Urinary bladder (tissue), 4 donors: ENCODE measurements around the gene GCNT2. TPM values are rescaled to one million over a fixed set of nuclear protein-coding genes. Genes with fewer than 3 reads are reported as not detected.
A peak's percentile ranks its signal among the peaks of the same experiment; 100 is the strongest.
"Not testable (repeated sequence)": the region's sequence is repeated elsewhere in the genome, so short reads cannot be mapped to it uniquely, and the experiment has no call there.

Source experiments
- DNase-seq: peaks from one replicate; pipeline ENCODE4 v3.0.0-alpha.2; 2015; ENCODE audit errors: extremely low spot score
- H3K27ac ChIP-seq: one replicate; pipeline ENCODE4 v1.5.1; 2013; ENCODE audit warnings: low read depth, mild to moderate bottlenecking, moderate library complexity
- H3K36me3 ChIP-seq: one replicate; pipeline ENCODE4 v1.6.1; 2013; ENCODE audit warnings: mild to moderate bottlenecking, moderate library complexity; ENCODE audit not compliant: insufficient read depth
- H3K4me1 ChIP-seq: one replicate; pipeline ENCODE4 v1.6.1; 2013; ENCODE audit warnings: mild to moderate bottlenecking, moderate library complexity; ENCODE audit not compliant: insufficient read depth
- H3K4me3 ChIP-seq: one replicate; pipeline ENCODE4 v1.5.1; 2013; ENCODE audit warnings: low read depth, low read length
- WGBS: extraction: QIAGEN DNeasy Blood & Tissue Kit; methylation state at CpG from one replicate; pipeline ENCODE4 v1.1.7; 2013; 5-methylcytosine and 5-hydroxymethylcytosine counted together
- polyA plus RNA-seq: library from polyadenylated mRNA; stranded (reverse); fragments of 200-250 nt; gene quantifications from one replicate; pipeline ENCODE4 v1.2.3, GENCODE V29; 2013
- total RNA-seq: library from RNA; depleted of rRNA; stranded (reverse); fragments of >200 nt; gene quantifications from one replicate; pipeline ENCODE4 v1.2.3, GENCODE V29; 2014
- donor health status: healthy with polysubstance abuse.
- donor health status: healthy.

The GCNT2 gene
- total and polyA plus RNA-seq, 2 donors = 1.5 to 15.0 TPM

GRCh38 chr6:10626154-10626741, 105.1 kb downstream of the GCNT2 start:
- H3K4me1 ChIP-seq = no peaks in the 10 kb centered on the region
- no peaks in the 10 kb centered on the region for H3K36me3 ChIP-seq

GRCh38 chr6:10627800-10628199, 106.6 kb downstream of the GCNT2 start:
- Histone ChIP-seq H3K27ac (no peak overlapping the region), H3K4me3 (no peak overlapping the region), H3K36me3 (no peaks in the 10 kb centered on the region), H3K4me1 (no peaks in the 10 kb centered on the region)
- DNase-seq = no peak
- 94% methylated on average over 1 of the region's 1 CpG for WGBS

More at GRCh38 chr6:10626154-10626741, 105.1 kb downstream of the GCNT2 start:
- 54% methylated on average over 9 of the region's 9 CpGs for WGBS
- H3K27ac ChIP-seq = no peak overlapping the region
- DNase-seq = no peak
- H3K4me3 ChIP-seq = no peak overlapping the region

GRCh38 chr6:10630178-10630577, 109.0 kb downstream of the GCNT2 start:
- Histone ChIP-seq H3K27ac (no peak overlapping the region), H3K36me3 (no peaks in the 10 kb centered on the region), H3K4me3 (no peak overlapping the region), H3K4me1 (no peaks in the 10 kb centered on the region)
- DNase-seq = no peak
- WGBS = 96% methylated on average over 1 of the region's 1 CpG

GRCh38 chr6:10633216-10633615, 112.1 kb downstream of the GCNT2 start:
- no peak for DNase-seq
- H3K4me3 ChIP-seq = no peak overlapping the region
- no peak overlapping the region for H3K27ac ChIP-seq
- no peaks in the 10 kb centered on the region for H3K36me3 ChIP-seq
- 83% methylated on average over 1 of the region's 1 CpG for WGBS
- no peaks in the 10 kb centered on the region for H3K4me1 ChIP-seq

- 94% methylated on average over 8 of the region's 8 CpGs for WGBS
- Histone ChIP-seq H3K4me3 (no peak overlapping the region), H3K4me1 (no peaks in the 10 kb centered on the region), H3K36me3 (no peaks in the 10 kb centered on the region), H3K27ac (no peak overlapping the region)
- DNase-seq = no peak
Observed at GRCh38 chr6:10640412-10640811, 119.3 kb downstream of the GCNT2 start.

- no peak overlapping the region for H3K4me3 ChIP-seq
- DNase-seq = no peak
- 68% methylated on average over 3 of the region's 3 CpGs for WGBS
- no peak overlapping the region for H3K27ac ChIP-seq
- no peaks in the 10 kb centered on the region for H3K36me3 ChIP-seq
- H3K4me1 ChIP-seq = no peaks in the 10 kb centered on the region
Observed at GRCh38 chr6:10641528-10641927, 120.4 kb downstream of the GCNT2 start.

DNA sequence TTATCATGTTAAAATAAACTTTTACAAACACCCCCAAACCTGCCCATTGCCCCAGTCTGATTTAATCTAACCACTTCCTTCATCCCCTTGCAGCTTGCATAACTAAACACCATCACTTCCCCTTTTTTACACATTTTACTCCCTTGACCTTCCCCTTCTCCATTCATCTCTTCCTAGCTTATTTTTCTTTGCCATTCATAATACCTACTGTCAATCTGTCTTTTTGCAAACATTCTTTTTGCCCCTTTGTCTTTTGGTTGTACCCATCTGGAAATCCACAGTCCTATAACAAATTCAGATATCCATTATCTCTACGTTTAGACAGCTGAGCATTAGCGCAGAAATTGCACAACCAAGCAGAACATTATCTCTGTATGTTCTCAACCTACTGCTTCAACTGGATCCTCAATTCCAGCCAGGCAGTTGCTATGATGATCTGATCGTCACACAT, 122.1 kb downstream of the GCNT2 start:
- H3K27ac ChIP-seq = no peak overlapping the region
- H3K36me3 ChIP-seq = no peaks in the 10 kb centered on the region
- H3K4me1 ChIP-seq = no peaks in the 10 kb centered on the region
- WGBS = 32% methylated on average over 3 of the region's 3 CpGs
- no peak overlapping the region for H3K4me3 ChIP-seq
- no peak for DNase-seq

- no peak for DNase-seq
- no peak overlapping the region for H3K4me3 ChIP-seq
- H3K27ac ChIP-seq = no peak overlapping the region
- 94% methylated on average over 1 of the region's 1 CpG for whole genome bisulfite sequencing
- H3K4me1 ChIP-seq = no peaks in the 10 kb centered on the region
- H3K36me3 ChIP-seq = no peaks in the 10 kb centered on the region
Observed at GRCh38 chr6:10644225-10644624, 123.1 kb downstream of the GCNT2 start.

DNA sequence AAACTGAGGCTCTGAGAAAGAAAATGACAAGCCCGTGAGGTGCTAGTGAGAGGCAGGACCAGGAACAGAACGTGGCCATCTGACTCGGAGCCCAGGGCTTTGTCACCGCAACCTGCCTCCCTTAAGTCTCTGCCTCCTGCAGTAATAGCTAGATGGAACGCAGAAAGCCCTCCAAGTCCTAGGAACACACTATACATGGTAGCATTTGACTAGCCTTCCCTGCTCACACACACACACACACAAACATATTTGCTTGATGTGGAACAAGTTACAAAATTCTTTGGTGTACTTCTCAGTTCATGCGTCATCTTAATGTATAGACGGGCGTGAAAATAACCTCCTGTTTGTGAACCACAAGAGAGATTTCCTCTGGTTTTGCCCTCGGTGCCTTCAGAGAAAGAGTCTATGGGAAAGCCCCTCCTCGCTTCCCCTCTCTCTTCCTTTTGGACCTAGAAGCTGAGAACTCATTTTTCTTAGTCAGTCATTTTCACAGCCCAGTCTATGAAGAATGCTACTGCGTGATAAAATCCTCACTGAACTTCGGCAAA, 134.4 kb downstream of the GCNT2 start:
- H3K36me3 ChIP-seq = no peaks in the 10 kb centered on the region
- DNase-seq = no peak
- H3K4me1 ChIP-seq = no peaks in the 10 kb centered on the region
- no peak overlapping the region for H3K4me3 ChIP-seq
- no peak overlapping the region for H3K27ac ChIP-seq
- WGBS = 77% methylated on average over 12 of the region's 12 CpGs

- peak overlapping the region; percentile 22 for H3K4me3 ChIP-seq
- DNase-seq = no peak
- H3K27ac ChIP-seq = no peak overlapping the region
- 86% methylated on average over 24 of the region's 24 CpGs for WGBS
- no peaks in the 10 kb centered on the region for H3K36me3 ChIP-seq
- H3K4me1 ChIP-seq = no peaks in the 10 kb centered on the region
Observed at GRCh38 chr6:10658910-10659698, 138.0 kb downstream of the GCNT2 start.

DNA sequence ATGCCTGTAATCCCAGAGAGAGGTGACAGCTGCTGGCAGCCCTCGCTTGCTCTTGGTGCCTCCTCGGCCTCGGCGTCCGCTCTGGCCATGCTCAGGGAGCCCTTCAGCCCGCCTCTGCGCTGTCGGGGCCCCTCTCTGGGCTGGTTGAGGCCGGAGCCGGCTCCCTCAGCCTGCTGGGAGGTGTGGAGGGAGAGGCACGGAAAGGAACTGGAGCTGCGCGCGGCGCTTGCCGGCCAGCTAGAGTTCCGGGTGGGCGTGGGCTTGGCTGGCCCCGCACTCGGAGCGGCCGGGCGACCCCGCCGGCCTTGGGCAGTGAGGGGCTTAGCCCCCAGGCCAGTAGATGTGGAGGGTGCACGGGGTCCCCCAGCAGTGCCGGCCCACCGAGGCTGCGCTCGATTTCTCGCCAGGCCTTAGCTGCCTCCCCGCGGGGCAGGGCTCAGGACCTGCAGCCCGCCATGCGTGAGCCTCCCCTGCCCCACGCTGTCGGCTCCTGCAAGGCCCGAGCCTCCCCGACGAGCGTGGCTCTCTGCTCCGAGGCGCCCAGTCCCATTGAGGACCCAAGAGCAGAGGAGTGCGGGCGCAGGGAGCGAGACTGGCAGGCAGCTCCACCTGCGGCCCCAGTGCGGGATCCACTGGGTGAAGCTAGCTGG, 138.7 kb downstream of the GCNT2 start:
- no peak overlapping the region for H3K27ac ChIP-seq
- 80% methylated on average over 48 of the region's 48 CpGs for WGBS
- peak overlapping the region; percentile 22 for H3K4me3 ChIP-seq

DNA sequence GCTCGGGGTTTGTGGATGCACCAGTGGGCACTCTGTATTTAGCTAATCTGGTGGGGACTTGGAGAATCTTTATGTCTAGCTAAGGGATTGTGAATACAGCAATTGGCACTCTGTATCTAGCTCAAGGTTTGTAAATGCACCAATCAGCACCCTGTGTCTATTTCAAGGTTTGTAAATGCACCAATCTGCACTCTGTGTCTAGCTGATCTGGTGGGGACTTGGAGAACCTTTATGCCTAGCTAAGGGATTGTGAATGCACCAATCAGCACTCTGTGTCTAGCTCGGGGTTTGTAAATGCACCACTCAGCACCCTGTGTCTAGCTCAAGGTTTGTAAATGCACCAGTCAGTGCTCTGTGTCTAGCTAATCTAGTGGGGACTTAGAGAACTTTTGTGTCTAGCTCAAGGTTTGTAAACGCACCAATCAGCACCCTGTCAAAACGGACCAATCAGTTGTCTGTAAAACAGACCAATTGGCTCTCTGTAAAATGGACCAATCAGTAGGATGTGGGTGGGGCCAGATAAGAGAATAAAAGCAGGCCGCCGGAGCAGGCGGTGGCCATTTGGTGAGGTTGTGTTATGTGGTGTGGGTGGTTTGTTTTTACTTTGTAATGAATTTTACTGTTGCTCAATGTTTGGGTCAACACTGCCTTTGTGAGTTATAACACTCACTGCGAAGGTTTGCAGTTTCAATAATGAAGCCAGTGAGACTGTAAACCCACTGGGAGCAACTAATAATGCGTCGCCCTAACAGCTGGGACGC, 139.5 kb downstream of the GCNT2 start:
- H3K4me1 ChIP-seq, H3K27ac ChIP-seq, DNase-seq, H3K36me3 ChIP-seq, H3K4me3 ChIP-seq: not testable (repeated sequence)
- WGBS = 95% methylated on average over 11 of the region's 11 CpGs

More for the DNA sequence above, 138.7 kb downstream of the GCNT2 start:
- DNase-seq = no peak
- Histone ChIP-seq H3K36me3 (no peaks in the 10 kb centered on the region), H3K4me1 (no peaks in the 10 kb centered on the region)

DNA sequence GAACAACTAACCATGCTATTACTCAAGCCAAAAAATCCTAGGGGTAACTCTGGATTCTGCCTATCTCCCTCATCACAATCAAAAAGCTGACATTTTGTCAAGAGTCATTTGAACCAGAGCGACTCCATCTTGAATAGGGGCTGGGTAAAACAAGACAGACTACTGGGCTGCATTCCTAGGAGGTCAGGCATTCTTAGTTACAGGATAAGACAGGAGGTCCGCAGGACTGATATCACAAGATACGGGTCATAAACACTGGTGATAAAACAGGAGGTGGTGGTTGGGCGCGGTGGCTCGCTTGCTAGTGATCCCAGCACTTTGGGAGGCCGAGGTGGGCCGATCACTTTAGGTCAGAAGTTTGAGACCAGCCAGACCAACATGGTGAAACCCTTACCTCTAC, 141.1 kb downstream of the GCNT2 start:
- Histone ChIP-seq H3K36me3 (no peaks in the 10 kb centered on the region), H3K27ac (no peak overlapping the region), H3K4me1 (no peaks in the 10 kb centered on the region), H3K4me3 (no peak overlapping the region)
- 82% methylated on average over 8 of the region's 8 CpGs for WGBS
- no peak for DNase-seq
